HEK293T (cell line): Measurements from ENCODE around the gene VTI1A.

ENCODE experiments used
- CTCF ChIA-PET: fragments of 350-600 bp; formaldehyde crosslinking; extraction: SDS; loops from one replicate; lab custom pipeline; 2021; ENCODE audit warnings: antibody characterized with exemption, inconsistent platforms; lab: Yijun Ruan, JAX
- POLR2A ChIA-PET: fragments of 350-600 bp; formaldehyde crosslinking; extraction: SDS; loops from one replicate; lab custom pipeline; 2020; ENCODE audit warnings: antibody characterized with exemption, inconsistent platforms; lab: Yijun Ruan, JAX
- DNase-seq: peaks from one replicate; pipeline ENCODE4 v3.0.0; 2012; ENCODE audit warnings: mixed read lengths; ENCODE audit errors: extremely low spot score
- ARNT ChIP-seq: fragments of 450-650 bp; IDR thresholded peaks from 2 replicates; pipeline ENCODE4 v1.6.1; 2017; ENCODE audit warnings: mild to moderate bottlenecking
- BHLHE40 ChIP-seq: fragments of 450-650 bp; IDR thresholded peaks from 2 replicates; pipeline ENCODE4 v1.6.1; 2016; ENCODE audit warnings: mild to moderate bottlenecking, moderate library complexity, borderline replicate concordance
- CTBP1 ChIP-seq: fragments of 450-650 bp; IDR thresholded peaks from 2 replicates; pipeline ENCODE4 v1.6.1; 2016; ENCODE audit warnings: borderline replicate concordance
- ELF4 ChIP-seq: fragments of 450-650 bp; IDR thresholded peaks from 2 replicates; pipeline ENCODE4 v1.6.1; 2017; ENCODE audit warnings: antibody characterized with exemption
- FOXA1 ChIP-seq: fragments of 450-650 bp; IDR thresholded peaks from 2 replicates; pipeline ENCODE4 v1.6.1; 2016; ENCODE audit warnings: mild to moderate bottlenecking
- FOXK2 ChIP-seq: fragments of 450-650 bp; IDR thresholded peaks from 2 replicates; pipeline ENCODE4 v1.6.1; 2016; ENCODE audit warnings: mild to moderate bottlenecking
- FOXM1 ChIP-seq: fragments of 450-650 bp; IDR thresholded peaks from 2 replicates; pipeline ENCODE4 v1.6.1; 2017; ENCODE audit warnings: mild to moderate bottlenecking, borderline replicate concordance
- HDGF ChIP-seq: fragments of 450-650 bp; IDR thresholded peaks from 2 replicates; pipeline ENCODE4 v1.6.1; 2017; ENCODE audit warnings: antibody characterized with exemption, borderline replicate concordance
- L3MBTL2 ChIP-seq: fragments of 450-650 bp; conservative IDR thresholded peaks from 2 replicates; pipeline ENCODE4 v1.6.1; 2016; ENCODE audit warnings: mild to moderate bottlenecking
- LEF1 ChIP-seq: fragments of 450-650 bp; IDR thresholded peaks from 2 replicates; pipeline ENCODE4 v1.6.1; 2017; ENCODE audit warnings: mild to moderate bottlenecking, borderline replicate concordance
- NFRKB ChIP-seq: fragments of 450-650 bp; IDR thresholded peaks from 2 replicates; pipeline ENCODE4 v1.6.1; 2016; ENCODE audit warnings: mild to moderate bottlenecking, moderate library complexity
- SP1 ChIP-seq: fragments of 450-650 bp; IDR thresholded peaks from 2 replicates; pipeline ENCODE4 v1.6.1; 2017
- SUZ12 ChIP-seq: fragments of 450-650 bp; IDR thresholded peaks from 2 replicates; pipeline ENCODE4 v1.6.1; 2016; ENCODE audit warnings: mild to moderate bottlenecking
- TARDBP ChIP-seq: fragments of 450-650 bp; IDR thresholded peaks from 2 replicates; pipeline ENCODE4 v1.6.1; 2016
- ZNF384 ChIP-seq: fragments of 450-650 bp; IDR thresholded peaks from 2 replicates; pipeline ENCODE4 v1.6.1; 2016
- TF ChIP-seq, protein P1 (sequence below): fragments of 450-650 bp; IDR thresholded peaks from 2 replicates; pipeline ENCODE4 v1.6.1; 2016

VTI1A gene

DNA sequence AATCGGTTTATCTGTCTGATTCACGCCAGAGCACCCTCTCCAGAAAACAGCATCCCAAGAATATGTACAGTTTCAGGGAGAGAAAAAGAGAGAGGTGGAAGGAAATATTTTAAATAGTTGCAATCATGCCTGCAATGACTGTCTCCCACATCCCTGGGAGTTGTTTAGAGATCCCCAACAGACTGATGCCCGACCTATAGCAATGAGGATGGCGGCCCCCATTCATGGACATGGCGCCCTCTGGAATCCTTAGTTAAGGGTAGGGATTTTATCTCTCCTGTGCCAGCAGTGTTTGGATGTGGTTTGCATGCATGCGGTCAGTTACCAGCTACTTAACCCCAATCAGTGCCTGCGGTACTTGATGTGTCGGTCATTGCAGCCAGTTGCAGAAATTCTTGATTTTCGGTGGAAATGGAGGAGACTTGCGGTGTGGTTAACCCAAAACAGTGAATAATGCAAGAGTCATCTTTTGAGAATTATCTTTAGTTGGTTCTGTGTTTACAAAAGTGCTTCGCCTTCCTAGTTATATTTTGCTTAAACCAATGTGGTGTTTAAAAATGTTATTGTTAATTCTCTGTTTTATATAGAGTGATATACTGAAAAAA lies 317.0 kb downstream of the VTI1A start:
- DNase-seq, result no peak
- ChIA-PET CTCF (interaction anchor here (0.6 kb wide), 1 partner anchor 288 kb away, joined by 3 read pairs; no protein-coding TSS in a partner anchor), POLR2A (no interaction called here)
- no peak for TF ChIP-seq SUZ12
- TF ChIP-seq SP1, result no peak
- no peak for TF ChIP-seq FOXK2
- TF ChIP-seq FOXM1, result no peak
- no peak for TF ChIP-seq ARNT
- TF ChIP-seq FOXA1, result no peak
- no peak for TF ChIP-seq HDGF

DNA sequence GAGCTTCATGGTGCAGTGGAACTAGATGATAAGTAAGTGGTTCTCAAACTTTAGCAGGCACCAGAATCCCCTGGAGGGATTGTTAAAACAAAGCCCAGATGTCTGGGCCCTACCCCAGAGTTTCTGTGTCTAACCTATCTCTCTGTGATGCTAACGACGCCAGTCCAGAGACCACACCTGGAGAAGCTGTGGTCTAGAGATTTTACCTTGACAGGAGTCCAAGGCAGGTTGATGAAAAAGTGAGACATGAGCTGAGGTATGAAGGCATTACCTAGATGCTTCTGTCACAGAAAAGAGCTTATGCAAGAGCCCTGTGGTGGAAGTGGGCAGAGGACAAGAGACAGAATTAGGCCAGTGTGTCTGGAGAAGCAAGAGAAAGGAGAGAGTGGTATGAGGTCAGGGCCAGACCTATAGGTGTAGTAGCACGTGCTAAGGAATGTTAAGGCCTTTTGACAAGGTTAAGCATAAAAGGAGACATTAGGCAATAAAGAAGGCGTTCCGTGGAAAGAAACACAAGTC lies 318.8 kb downstream of the VTI1A start:
- CTCF ChIA-PET, result no interaction called here
- POLR2A ChIA-PET, result no interaction called here
- no peak for DNase-seq
- TF ChIP-seq TARDBP (no peak), FOXK2 (no peak), BHLHE40 (no peak), ARNT (no peak), SP1 (no peak), LEF1 (no peak), SUZ12 (no peak), FOXM1 (no peak), ZNF384 (no peak), NFRKB (no peak), L3MBTL2 (no peak), FOXA1 (no peak)
- TF ChIP-seq, protein P1, sequence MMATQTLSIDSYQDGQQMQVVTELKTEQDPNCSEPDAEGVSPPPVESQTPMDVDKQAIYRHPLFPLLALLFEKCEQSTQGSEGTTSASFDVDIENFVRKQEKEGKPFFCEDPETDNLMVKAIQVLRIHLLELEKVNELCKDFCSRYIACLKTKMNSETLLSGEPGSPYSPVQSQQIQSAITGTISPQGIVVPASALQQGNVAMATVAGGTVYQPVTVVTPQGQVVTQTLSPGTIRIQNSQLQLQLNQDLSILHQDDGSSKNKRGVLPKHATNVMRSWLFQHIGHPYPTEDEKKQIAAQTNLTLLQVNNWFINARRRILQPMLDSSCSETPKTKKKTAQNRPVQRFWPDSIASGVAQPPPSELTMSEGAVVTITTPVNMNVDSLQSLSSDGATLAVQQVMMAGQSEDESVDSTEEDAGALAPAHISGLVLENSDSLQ, result no peak

DNA sequence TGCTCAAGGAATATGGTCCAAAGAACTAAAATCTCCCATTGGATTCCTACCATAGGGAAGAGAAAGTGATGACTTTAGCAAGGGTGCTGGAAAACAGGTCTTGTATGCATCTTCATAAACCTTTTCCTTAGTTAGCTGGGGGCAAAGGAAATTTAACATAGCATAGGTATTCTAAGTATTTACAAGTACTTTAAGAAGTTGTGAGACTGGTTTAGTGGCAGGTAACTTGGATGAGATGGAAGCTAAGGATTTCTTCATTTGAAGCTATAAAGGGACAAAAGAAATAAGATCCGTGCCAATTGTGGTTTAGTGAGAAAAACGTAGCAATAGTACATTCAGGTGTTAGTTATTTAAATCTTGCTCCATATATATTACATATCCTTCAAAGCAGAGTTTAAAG lies 319.6 kb downstream of the VTI1A start:
- ChIA-PET CTCF (no interaction called here), POLR2A (no interaction called here)
- no peak for TF ChIP-seq FOXM1
- no peak for TF ChIP-seq ARNT
- TF ChIP-seq BHLHE40, result no peak
- no peak for TF ChIP-seq SP1
- TF ChIP-seq FOXK2, result no peak
- no peak for TF ChIP-seq SUZ12
- no peak for TF ChIP-seq FOXA1
- no peak for TF ChIP-seq LEF1
- TF ChIP-seq ELF4, result no peak
- no peak for TF ChIP-seq HDGF
- TF ChIP-seq NFRKB, result no peak
- no peak for TF ChIP-seq CTBP1
- TF ChIP-seq, protein P1, result no peak
- TF ChIP-seq ZNF384, result no peak
- TF ChIP-seq L3MBTL2, result no peak
- TF ChIP-seq TARDBP, result no peak
- no peak for DNase-seq

DNA sequence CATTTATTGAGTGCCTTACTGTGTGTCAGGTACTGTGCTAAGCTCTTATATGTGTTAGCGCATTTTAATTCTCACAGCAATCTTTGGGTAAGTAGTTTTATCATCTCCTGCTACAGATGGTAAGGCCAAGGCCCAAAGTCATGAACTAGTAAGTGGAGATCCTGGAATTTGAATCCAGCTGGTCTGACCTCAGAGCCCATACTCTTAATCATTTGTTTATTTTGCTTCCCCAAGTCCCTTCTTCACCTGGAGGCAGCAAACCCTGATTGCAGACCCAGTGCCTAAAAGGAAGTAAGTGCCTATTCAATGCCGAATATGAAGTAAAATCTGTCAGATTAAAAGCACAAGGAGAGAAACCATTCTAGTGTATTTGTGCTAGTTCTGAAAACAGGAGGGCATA lies 320.1 kb downstream of the VTI1A start:
- POLR2A ChIA-PET, result no interaction called here
- TF ChIP-seq FOXK2, result no peak
- no peak for TF ChIP-seq ARNT
- no peak for TF ChIP-seq CTBP1
- TF ChIP-seq L3MBTL2, result no peak
- TF ChIP-seq HDGF, result no peak
- TF ChIP-seq NFRKB, result no peak
- no peak for TF ChIP-seq BHLHE40
- TF ChIP-seq SUZ12, result no peak
- TF ChIP-seq ZNF384, result no peak
- no peak for TF ChIP-seq TARDBP
- TF ChIP-seq FOXA1, result no peak
- CTCF ChIA-PET, result no interaction called here

DNA sequence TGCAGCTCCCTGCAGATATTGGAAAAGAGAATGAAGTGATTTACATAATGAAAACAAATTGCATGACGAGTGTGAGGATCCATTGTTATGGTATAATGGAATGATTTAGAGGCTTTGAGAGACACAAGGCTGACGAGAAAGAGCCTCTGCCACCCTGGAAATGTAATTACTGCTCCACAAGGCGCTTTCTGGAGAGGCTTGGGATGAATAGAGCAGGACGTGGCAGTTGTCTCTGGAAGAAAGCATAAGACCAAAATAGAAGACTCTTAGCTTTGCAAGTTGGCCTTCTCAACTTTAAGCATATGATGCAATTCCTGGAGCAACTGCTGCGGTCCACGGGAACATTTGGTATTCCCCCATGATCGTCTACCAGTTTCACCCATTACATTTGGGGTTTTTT lies 321.1 kb downstream of the VTI1A start:
- no peak for TF ChIP-seq NFRKB
- no peak for TF ChIP-seq L3MBTL2
- no peak for TF ChIP-seq FOXK2
- TF ChIP-seq, protein P1, result no peak
- no peak for TF ChIP-seq FOXM1
- no peak for TF ChIP-seq BHLHE40
- TF ChIP-seq ELF4, result no peak
- no peak for TF ChIP-seq SP1
- no peak for TF ChIP-seq SUZ12
- no peak for TF ChIP-seq LEF1
- no peak for TF ChIP-seq CTBP1
- TF ChIP-seq HDGF, result no peak
- no peak for TF ChIP-seq FOXA1
- DNase-seq, result no peak
- ChIA-PET POLR2A (no interaction called here), CTCF (no interaction called here)

More for the DNA sequence above, 320.1 kb downstream of the VTI1A start:
- no peak for DNase-seq

DNA sequence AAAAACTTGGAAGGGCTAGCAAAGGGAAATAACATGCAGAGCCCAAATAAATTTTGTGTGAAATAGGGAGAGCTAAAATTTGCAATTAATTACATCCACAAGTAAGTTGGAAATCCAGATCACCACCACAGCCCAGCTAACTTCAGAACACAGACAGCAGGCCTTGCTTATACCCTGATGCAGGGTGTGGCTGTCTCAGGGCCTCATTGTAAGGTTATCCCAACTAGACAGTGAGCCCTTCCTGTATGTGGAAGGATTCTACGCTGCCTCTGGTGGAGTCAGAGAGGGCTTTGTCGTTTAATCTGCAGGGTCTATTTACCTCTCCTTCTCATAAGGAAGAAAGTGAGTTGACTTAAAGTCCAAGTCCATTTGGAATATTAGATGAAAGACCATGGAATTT lies 322.1 kb downstream of the VTI1A start:
- ChIA-PET CTCF (no interaction called here), POLR2A (interaction anchor here (1.3 kb wide), 1 partner anchor 10 kb away, joined by 3 read pairs; no protein-coding TSS in a partner anchor)
- TF ChIP-seq ZNF384, result no peak
- no peak for DNase-seq
